PC-3 (cell line): ENCODE measurements around the gene MPIG6B.

Experiments used
- EZH2 ChIP-seq: fragments of 300-600 bp; sonication (generic); IDR thresholded peaks from one replicate; pipeline ENCODE4 v1.6.1; 2017; ENCODE audit warnings: antibody characterized with exemption, mild to moderate bottlenecking, low read length; ENCODE audit not compliant: unreplicated experiment
- EZH2phosphoT487 ChIP-seq: fragments of 300-600 bp; sonication (generic); IDR thresholded peaks from 2 replicates; pipeline ENCODE4 v1.6.1; 2018; ENCODE audit warnings: mild to moderate bottlenecking, antibody characterized with exemption, low read length, borderline replicate concordance
- TF ChIP-seq, protein P1 (sequence below): fragments of 300-600 bp; sonication (generic); conservative IDR thresholded peaks from 2 replicates; pipeline ENCODE4 v1.5.1; 2017; ENCODE audit warnings: antibody characterized with exemption, low read depth, mild to moderate bottlenecking, low read length

DNA sequence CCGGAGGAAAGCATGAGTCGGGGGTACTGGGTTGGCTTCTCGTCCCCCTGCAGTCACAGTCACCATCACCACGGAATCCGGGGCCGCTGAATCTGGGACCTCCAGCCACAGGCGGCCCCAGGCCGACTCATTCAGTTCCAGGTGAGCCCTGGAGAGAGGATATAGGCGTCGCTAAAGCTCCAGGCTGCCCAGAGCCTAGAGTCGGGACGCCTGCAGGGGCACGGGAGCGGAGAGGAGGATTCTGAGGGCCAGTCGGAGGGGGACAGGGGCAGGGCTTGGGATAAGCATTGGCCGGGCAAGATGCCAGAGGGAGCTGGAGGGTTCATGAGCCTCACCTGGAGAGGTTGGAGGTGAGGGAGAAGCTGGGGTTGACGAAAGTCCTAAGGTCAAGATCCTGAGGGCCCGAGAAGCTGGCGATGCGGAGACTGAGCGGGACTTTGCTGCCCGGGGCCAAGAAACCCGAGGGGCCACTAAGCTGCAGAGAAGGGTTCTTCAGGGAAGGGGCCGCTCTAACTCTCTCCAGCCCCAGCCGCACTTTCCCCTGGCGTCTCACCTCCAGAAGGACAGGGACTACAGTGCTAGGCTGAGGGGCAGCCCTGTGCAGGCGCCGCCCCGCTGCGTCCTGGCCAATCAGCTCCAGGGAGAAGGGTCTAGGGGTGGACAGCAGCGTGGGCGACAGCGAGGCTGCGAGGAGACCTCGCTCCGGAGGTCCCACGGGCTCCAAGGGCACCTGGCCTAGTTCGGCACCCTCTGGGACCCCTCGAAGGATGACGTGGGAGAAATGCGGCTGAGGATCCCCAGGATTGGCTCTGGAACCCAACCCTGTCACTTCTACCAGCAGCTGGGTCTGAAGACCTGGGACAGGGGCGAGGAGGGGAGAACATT is 43.0 kb downstream of the MPIG6B start:
- TF ChIP-seq, protein P1, sequence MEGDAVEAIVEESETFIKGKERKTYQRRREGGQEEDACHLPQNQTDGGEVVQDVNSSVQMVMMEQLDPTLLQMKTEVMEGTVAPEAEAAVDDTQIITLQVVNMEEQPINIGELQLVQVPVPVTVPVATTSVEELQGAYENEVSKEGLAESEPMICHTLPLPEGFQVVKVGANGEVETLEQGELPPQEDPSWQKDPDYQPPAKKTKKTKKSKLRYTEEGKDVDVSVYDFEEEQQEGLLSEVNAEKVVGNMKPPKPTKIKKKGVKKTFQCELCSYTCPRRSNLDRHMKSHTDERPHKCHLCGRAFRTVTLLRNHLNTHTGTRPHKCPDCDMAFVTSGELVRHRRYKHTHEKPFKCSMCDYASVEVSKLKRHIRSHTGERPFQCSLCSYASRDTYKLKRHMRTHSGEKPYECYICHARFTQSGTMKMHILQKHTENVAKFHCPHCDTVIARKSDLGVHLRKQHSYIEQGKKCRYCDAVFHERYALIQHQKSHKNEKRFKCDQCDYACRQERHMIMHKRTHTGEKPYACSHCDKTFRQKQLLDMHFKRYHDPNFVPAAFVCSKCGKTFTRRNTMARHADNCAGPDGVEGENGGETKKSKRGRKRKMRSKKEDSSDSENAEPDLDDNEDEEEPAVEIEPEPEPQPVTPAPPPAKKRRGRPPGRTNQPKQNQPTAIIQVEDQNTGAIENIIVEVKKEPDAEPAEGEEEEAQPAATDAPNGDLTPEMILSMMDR = no peak
- TF ChIP-seq EZH2 (no peak), EZH2phosphoT487 (no peak)
